Transverse colon (tissue), 3 donors: ENCODE measurements around the gene ZIC4.

Source experiments
- POLR2A ChIP-seq: fragments of 450-650 bp; IDR thresholded peaks from one replicate; pipeline ENCODE4 v1.6.1; 2016; ENCODE audit warnings: antibody characterized with exemption, mild to moderate bottlenecking, moderate library complexity
- TF ChIP-seq, protein P1 (sequence below), 5 experiments: fragments of 200-600 bp in 3 of 5; fragments of 450-650 bp in 2 of 5; sonication (generic) in 3 of 5; IDR thresholded peaks; 1 replicate in 2 of 5; 2 replicates in 3 of 5; pipeline ENCODE4 v1.5.1; 2016 to 2017; ENCODE audit warnings: antibody characterized with exemption in 5 of 5, inconsistent platforms in 3 of 5, mild to moderate bottlenecking in 2 of 5, moderate library complexity in 1 of 5

DNA sequence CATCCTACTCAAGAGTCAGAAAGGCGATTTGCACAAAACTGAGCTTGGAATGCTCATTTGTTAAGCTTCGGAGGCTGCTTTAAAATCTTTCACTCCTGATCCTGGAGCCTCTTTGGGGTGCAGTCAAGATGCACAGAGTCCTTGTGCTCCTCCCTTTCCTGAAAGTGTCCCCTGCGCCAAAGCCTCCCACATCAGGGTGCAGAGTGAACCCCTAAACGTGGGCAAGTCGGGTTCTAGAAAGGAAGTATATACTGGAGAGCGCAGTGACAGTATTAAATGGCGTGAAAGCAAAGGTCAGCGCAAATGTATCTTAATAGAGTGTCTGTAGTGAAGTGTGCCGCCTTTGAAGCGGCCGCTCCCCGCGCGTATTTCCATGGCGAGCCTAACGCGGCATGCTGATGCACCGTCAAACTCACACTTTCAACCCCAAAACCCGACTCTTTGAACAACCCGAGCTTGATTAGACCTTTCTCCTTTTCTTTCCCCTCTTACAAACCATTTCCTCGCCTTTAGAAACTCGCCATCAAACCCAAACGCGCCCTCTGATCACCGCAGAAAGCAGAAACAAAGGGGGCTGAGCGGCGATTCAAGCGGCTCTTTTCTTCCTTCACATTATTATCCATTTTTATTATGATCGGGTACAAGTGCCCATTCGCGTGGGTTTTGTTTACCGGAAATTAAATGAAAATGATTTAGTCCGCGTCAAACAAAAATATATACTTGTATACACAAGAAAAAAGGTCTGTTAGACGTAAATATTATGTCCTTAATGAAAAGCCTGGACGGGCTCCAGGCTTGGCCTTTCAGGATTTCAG is 18.3 kb downstream of the ZIC4 start:
- TF ChIP-seq, protein P1, sequence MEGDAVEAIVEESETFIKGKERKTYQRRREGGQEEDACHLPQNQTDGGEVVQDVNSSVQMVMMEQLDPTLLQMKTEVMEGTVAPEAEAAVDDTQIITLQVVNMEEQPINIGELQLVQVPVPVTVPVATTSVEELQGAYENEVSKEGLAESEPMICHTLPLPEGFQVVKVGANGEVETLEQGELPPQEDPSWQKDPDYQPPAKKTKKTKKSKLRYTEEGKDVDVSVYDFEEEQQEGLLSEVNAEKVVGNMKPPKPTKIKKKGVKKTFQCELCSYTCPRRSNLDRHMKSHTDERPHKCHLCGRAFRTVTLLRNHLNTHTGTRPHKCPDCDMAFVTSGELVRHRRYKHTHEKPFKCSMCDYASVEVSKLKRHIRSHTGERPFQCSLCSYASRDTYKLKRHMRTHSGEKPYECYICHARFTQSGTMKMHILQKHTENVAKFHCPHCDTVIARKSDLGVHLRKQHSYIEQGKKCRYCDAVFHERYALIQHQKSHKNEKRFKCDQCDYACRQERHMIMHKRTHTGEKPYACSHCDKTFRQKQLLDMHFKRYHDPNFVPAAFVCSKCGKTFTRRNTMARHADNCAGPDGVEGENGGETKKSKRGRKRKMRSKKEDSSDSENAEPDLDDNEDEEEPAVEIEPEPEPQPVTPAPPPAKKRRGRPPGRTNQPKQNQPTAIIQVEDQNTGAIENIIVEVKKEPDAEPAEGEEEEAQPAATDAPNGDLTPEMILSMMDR (IDR thresholded peaks at IDR 0.05), result no peak
- TF ChIP-seq POLR2A, result no peak
